Thoracic aorta (tissue), 2 donors: ENCODE measurements around the gene SLC7A4. TPM values are rescaled to one million over a fixed set of nuclear protein-coding genes. Genes with fewer than 3 reads are reported as not detected.

Experiments used
- ATAC-seq: fragments of 150-250 bp; one replicate; pipeline ENCODE4 v1.8.0; 2017; ENCODE audit warnings: low read depth; ENCODE audit not compliant: insufficient number of reproducible peaks, low FRiP score
- DNase-seq: peaks from one replicate; pipeline ENCODE4 v3.0.0-alpha.2; 2020; ENCODE audit warnings: low spot score
- H3K27ac ChIP-seq, 2 donors: fragments of 200-600 bp; sonication (generic); 1 replicate in 1 of 2; 2 replicates in 1 of 2; pipeline ENCODE4 v1.5.1; 2016; ENCODE audit warnings: mild to moderate bottlenecking in 2 of 2, moderate library complexity in 2 of 2
- H3K27me3 ChIP-seq: fragments of 200-600 bp; sonication (generic); replicated peaks from 2 replicates; pipeline ENCODE4 v1.6.0; 2016; ENCODE audit warnings: mild to moderate bottlenecking; ENCODE audit not compliant: insufficient read depth
- H3K36me3 ChIP-seq: fragments of 200-600 bp; sonication (generic); one replicate; pipeline ENCODE4 v1.5.1; 2016
- H3K4me1 ChIP-seq, 2 donors: fragments of 200-600 bp; sonication (generic); 1 replicate in 1 of 2; 2 replicates in 1 of 2; pipeline versions ENCODE4 v1.5.1 to v1.6.0; 2016; ENCODE audit warnings: low read depth in 2 of 2, mild to moderate bottlenecking in 1 of 2; ENCODE audit not compliant: control insufficient read depth in 1 of 2
- H3K4me3 ChIP-seq: fragments of 200-600 bp; sonication (generic); 2 replicates; pipeline ENCODE4 v1.5.1; 2016; ENCODE audit warnings: mild to moderate bottlenecking
- H3K9me3 ChIP-seq: fragments of 200-600 bp; sonication (generic); 2 replicates; pipeline ENCODE4 v1.5.1; 2016
- CTCF ChIP-seq: fragments of 200-600 bp; sonication (generic); IDR thresholded peaks from one replicate; pipeline ENCODE4 v1.5.1; 2019; ENCODE audit warnings: antibody characterized with exemption
- total RNA-seq, 2 donors: library from RNA; depleted of rRNA; stranded (reverse); fragments of >200 nt; gene quantifications; one replicate each; pipeline versions ENCODE4 v1.1.0 to v1.2.3, GENCODE V29; 2016

The SLC7A4 gene
- total RNA-seq, 2 donors from 2014 or later = 1.2 TPM; not detected in 1

GRCh38 chr22:21029486-21030025 is 2.8 kb downstream of the SLC7A4 start:
- Histone ChIP-seq H3K36me3 (no peaks in the 10 kb centered on the region), H3K9me3 (no peaks in the 10 kb centered on the region), H3K27ac (no peak overlapping the region), H3K4me1 (no peaks in the 10 kb centered on the region), H3K4me3 (no peak overlapping the region), H3K27me3 (no peaks in the 10 kb centered on the region)
- DNase-seq = no peak
- TF ChIP-seq CTCF = no peak
- no peak for ATAC-seq

GRCh38 chr22:21028277-21029251 is 3.8 kb downstream of the SLC7A4 start:
- H3K27ac ChIP-seq = no peak overlapping the region
- H3K27me3 ChIP-seq = no peaks in the 10 kb centered on the region
- no peak for ATAC-seq

GRCh38 chr22:21026783-21027692 is 5.3 kb downstream of the SLC7A4 start:
- DNase-seq (no peak), ATAC-seq (no peak)
- H3K27me3 ChIP-seq = no peaks in the 10 kb centered on the region

More at GRCh38 chr22:21028277-21029251, 3.8 kb downstream of the SLC7A4 start:
- DNase-seq = no peak
- no peak for TF ChIP-seq CTCF
- H3K36me3 ChIP-seq = no peaks in the 10 kb centered on the region
- H3K4me1 ChIP-seq = no peaks in the 10 kb centered on the region
- no peaks in the 10 kb centered on the region for H3K9me3 ChIP-seq
- no peak overlapping the region for H3K4me3 ChIP-seq

GRCh38 chr22:21025763-21026755 is 6.3 kb downstream of the SLC7A4 start:
- H3K36me3 ChIP-seq = no peaks in the 10 kb centered on the region
- H3K4me1 ChIP-seq = no peaks in the 10 kb centered on the region
- no peaks in the 10 kb centered on the region for H3K27me3 ChIP-seq
- H3K27ac ChIP-seq = no peak overlapping the region
- DNase-seq (no peak), ATAC-seq (no peak)
- no peak overlapping the region for H3K4me3 ChIP-seq
- H3K9me3 ChIP-seq = no peaks in the 10 kb centered on the region
- no peak for TF ChIP-seq CTCF

More at GRCh38 chr22:21026783-21027692, 5.3 kb downstream of the SLC7A4 start:
- Histone ChIP-seq H3K36me3 (no peaks in the 10 kb centered on the region), H3K4me3 (no peak overlapping the region), H3K9me3 (no peaks in the 10 kb centered on the region), H3K27ac (no peak overlapping the region), H3K4me1 (no peaks in the 10 kb centered on the region)
- no peak for TF ChIP-seq CTCF
